ENCODE results near the gene ALG9.

Gene ALG9

GRCh38 chr11:111835665-111836064 is 35.7 kb downstream of the ALG9 start:
- TF ChIP-seq, protein P1, sequence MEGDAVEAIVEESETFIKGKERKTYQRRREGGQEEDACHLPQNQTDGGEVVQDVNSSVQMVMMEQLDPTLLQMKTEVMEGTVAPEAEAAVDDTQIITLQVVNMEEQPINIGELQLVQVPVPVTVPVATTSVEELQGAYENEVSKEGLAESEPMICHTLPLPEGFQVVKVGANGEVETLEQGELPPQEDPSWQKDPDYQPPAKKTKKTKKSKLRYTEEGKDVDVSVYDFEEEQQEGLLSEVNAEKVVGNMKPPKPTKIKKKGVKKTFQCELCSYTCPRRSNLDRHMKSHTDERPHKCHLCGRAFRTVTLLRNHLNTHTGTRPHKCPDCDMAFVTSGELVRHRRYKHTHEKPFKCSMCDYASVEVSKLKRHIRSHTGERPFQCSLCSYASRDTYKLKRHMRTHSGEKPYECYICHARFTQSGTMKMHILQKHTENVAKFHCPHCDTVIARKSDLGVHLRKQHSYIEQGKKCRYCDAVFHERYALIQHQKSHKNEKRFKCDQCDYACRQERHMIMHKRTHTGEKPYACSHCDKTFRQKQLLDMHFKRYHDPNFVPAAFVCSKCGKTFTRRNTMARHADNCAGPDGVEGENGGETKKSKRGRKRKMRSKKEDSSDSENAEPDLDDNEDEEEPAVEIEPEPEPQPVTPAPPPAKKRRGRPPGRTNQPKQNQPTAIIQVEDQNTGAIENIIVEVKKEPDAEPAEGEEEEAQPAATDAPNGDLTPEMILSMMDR (conservative IDR thresholded peaks at IDR 0.05; ENCODE audit: low read depth, low read length), result no peak
- no peak overlapping the region for H3K4me3 ChIP-seq (ENCODE audit: low read length)

DNA sequence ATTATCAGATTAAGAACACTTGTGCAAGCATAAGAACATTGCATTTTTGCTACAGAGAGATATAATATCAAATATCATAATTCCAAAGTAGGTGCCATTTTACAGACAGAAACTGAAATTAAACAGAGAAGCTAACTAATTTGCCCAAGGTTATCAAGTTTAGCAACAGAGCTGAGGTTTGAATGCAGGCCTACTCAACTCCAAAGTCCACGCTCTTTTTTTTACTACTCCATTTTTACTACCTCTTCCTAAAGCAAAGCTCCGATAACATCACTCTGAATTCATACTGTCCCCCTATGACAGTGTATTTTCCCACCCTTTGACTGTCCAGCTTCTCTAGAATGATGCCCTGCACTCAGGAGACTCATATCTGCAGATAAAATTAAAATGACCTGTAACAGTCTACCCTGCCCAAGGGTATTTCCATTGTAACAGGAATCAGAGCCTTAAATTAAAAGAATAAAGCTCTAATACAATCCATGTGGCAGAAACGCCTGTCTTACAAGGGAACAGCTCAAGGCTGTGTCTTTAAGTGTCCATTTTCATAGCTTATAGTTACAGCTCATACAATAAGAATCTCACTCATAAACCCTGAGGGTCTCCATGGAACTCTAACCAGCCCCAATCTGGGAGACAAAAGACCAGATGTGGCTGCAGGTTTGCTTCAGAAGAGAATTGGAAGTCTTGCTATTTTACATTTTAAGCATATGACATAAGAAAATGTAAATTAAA is 36.8 kb downstream of the ALG9 start:
- DNase-seq (ENCODE audit: low read depth), result no peak
- TF ChIP-seq, protein P1 (conservative IDR thresholded peaks at IDR 0.05; ENCODE audit: low read depth, low read length), result no peak
- H3K4me3 ChIP-seq (ENCODE audit: low read length), result no peak overlapping the region

More at GRCh38 chr11:111835665-111836064, 35.7 kb downstream of the ALG9 start:
- no peak for DNase-seq (ENCODE audit: low read depth)

DNA sequence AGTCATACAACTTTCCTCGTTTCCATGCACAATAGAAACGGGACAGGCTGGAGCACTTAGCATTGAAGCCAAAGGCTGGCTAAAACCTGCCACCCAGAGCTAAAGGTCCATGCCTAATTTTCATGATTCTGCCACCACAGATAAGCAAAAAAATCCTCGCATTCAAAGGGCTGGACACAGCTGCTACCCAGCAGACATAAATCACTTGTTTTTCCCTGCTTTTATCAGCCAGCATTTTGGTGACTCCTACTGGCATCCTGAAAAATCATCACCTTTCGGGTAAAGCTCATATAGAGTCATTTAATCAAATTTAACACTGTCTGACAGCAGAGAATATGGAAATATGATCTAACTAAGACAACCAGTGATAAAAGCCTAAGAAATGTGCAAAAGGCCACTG is 37.9 kb downstream of the ALG9 start:
- H3K4me3 ChIP-seq (ENCODE audit: low read length), result no peak overlapping the region
- DNase-seq (ENCODE audit: low read depth), result no peak
- TF ChIP-seq, protein P1 (conservative IDR thresholded peaks at IDR 0.05; ENCODE audit: low read depth, low read length), result peak; percentile 40

- no peak for DNase-seq (ENCODE audit: low read depth)
- H3K4me3 ChIP-seq (ENCODE audit: low read length), result no peak overlapping the region
- TF ChIP-seq, protein P1 (conservative IDR thresholded peaks at IDR 0.05; ENCODE audit: low read depth, low read length), result no peak
Measured at GRCh38 chr11:111829185-111829968, 42.0 kb downstream of the ALG9 start.

- TF ChIP-seq, protein P1 (conservative IDR thresholded peaks at IDR 0.05; ENCODE audit: low read depth, low read length), result no peak
- H3K4me3 ChIP-seq (ENCODE audit: low read length), result no peak overlapping the region
- no peak for DNase-seq (ENCODE audit: low read depth)
Measured at GRCh38 chr11:111826322-111826950, 44.9 kb downstream of the ALG9 start.

DNA sequence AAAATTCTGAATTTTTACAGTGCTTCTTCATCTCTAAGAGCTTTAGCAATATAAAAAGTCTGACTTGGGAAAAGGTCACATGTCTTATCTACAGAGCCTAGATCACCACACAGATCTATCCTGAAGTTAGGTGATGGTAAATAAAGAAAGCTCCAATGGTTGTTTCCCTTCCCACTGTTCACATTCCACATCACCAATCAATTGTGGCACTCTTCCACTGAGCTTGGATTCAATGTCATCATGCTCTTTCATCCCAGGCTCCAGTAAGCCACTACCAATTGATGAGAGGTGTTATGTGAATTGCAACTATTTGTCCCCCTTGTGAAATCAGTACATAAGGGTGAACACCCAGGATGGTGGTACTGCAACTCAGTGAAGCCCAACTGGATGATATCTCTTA is 47.8 kb downstream of the ALG9 start:
- no peak overlapping the region for H3K4me3 ChIP-seq (ENCODE audit: low read length)
- DNase-seq (ENCODE audit: low read depth), result no peak
- TF ChIP-seq, protein P1 (conservative IDR thresholded peaks at IDR 0.05; ENCODE audit: low read depth, low read length), result no peak

All from retinal pigment epithelial cell (primary cell).